ENCODE results near the gene SLC18A2. TPM values are rescaled to one million over a fixed set of nuclear protein-coding genes. Genes with fewer than 3 reads are reported as not detected.
"Not testable (repeated sequence)": the region's sequence is repeated elsewhere in the genome, so short reads cannot be mapped to it uniquely, and the experiment has no call there.

Gene SLC18A2
- total and polyA plus RNA-seq, 8 donors = 0.39 to 25.5 (median 1.9) TPM

DNA sequence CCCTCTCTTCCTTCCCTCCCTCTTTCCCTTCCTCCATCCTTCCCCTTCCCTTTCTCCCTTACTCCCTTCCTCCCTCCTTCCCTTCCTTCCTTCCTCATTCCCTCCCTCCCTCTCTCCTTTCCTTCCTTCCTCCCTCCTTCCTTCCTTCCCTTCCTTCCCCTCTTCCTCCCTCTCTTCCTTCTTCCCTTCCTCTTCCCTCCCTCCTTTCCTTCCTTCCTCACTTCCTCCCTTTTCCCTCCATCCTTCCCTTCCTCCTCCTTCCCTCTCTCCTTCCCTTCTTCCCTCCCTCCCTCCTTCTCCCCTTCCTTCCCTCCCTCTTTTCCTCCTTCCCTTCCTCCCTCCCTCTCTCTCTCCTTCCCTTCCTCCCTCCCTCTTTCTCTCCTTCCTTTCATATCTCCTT is 12.7 kb upstream of the SLC18A2 start:
- intact Hi-C loops (cut with DNase I) = loop anchor here in 1 of 3 donors (10.0 kb wide), 3 partner anchors 97 to 247 kb away; no protein-coding TSS in a partner anchor
- no peaks in the 10 kb centered on the region for H3K4me1 ChIP-seq
- DNase-seq (no peak), ATAC-seq (no peak), FAIRE-seq (no peak)
- no peaks in the 10 kb centered on the region for H3K27me3 ChIP-seq
- H3K4me3 ChIP-seq = no peak overlapping the region
- H3K27ac ChIP-seq = no peak overlapping the region
- no peaks in the 10 kb centered on the region for H3K36me3 ChIP-seq
- H3K9me3 ChIP-seq = no peaks in the 10 kb centered on the region
- TF ChIP-seq, protein P1, sequence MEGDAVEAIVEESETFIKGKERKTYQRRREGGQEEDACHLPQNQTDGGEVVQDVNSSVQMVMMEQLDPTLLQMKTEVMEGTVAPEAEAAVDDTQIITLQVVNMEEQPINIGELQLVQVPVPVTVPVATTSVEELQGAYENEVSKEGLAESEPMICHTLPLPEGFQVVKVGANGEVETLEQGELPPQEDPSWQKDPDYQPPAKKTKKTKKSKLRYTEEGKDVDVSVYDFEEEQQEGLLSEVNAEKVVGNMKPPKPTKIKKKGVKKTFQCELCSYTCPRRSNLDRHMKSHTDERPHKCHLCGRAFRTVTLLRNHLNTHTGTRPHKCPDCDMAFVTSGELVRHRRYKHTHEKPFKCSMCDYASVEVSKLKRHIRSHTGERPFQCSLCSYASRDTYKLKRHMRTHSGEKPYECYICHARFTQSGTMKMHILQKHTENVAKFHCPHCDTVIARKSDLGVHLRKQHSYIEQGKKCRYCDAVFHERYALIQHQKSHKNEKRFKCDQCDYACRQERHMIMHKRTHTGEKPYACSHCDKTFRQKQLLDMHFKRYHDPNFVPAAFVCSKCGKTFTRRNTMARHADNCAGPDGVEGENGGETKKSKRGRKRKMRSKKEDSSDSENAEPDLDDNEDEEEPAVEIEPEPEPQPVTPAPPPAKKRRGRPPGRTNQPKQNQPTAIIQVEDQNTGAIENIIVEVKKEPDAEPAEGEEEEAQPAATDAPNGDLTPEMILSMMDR (IDR thresholded peaks at IDR 0.05) = no peak

DNA sequence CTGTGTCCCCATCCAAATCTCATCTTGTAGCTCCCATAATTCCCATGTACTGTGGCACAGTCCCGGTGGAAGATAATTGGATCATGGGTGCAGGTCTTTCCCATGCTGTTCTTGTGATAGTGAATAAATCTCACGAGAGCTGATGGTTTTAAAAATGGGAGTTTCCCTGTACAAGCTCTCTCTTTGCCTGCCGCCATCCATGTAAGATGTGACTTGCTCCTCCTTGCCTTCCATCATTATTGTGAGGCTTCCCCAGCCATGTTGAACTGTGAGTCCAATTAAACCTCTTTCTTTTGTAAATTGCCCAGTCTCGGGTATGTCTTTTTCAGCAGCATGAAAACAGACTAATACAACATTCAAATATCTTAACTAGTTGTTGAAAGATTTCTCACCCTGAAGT is 10.8 kb upstream of the SLC18A2 start:
- intact Hi-C loops (cut with DNase I) = loop anchor here in 1 of 3 donors (10.0 kb wide), 1 partner anchor 95 kb away; no protein-coding TSS in a partner anchor
- not testable (repeated sequence) for H3K27me3 ChIP-seq, H3K36me3 ChIP-seq, H3K4me3 ChIP-seq, H3K4me1 ChIP-seq, ATAC-seq, H3K9me3 ChIP-seq, FAIRE-seq, H3K27ac ChIP-seq, DNase-seq
- 83 to 90% methylated on average over 4 of the region's 4 CpGs for WGBS, 2 donors

DNA sequence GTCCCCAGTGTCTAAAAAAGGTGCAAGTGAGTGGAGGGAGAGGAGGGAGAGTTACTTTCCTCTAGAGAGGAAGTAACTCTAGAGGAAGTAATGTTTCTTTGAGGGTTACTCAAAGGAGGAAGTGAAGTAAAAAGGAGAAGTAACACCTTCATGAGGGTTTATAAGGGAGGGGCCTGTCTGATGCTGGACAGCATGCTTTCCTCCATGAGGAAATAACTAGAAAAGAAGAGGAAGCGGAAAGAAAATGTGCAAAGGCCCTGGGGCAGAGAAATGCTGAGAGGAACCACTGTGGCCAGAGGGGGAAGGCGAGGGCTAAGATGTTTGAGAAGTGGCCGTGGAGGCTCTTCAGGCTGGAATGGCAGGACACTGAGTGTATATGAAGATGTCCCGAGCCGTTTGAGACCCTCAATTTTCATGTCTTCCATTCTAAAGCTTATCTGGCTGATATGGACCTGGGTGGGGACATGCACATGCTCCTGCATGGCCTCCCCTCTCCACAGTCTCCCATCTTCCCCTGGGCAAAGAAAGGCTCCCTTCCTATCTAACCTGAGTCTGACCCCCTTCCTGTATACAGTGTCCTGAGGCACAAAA is 3.4 kb upstream of the SLC18A2 start:
- Histone ChIP-seq H3K9me3 (no peaks in the 10 kb centered on the region), H3K36me3 (no peaks in the 10 kb centered on the region), H3K27me3 (peaks cover 0 to 10% (median 0%) of the 10 kb centered on the region in 4 donors), H3K4me1 (peaks cover 0 to 3% (median 0%) of the 10 kb centered on the region in 3 donors), H3K27ac (no peak overlapping the region), H3K4me3 (no peak overlapping the region)
- ATAC-seq = no peak
- DNase-seq = no peak
- TF ChIP-seq, protein P1 (IDR thresholded peaks at IDR 0.05) = no peak
- no peak for FAIRE-seq
- 79 to 85% methylated on average over 5 of the region's 5 CpGs for WGBS, 2 donors
- intact Hi-C loops (cut with DNase I) = loop anchor here in 1 of 3 donors (10.0 kb wide), 1 partner anchor 87 kb away; no protein-coding TSS in a partner anchor

DNA sequence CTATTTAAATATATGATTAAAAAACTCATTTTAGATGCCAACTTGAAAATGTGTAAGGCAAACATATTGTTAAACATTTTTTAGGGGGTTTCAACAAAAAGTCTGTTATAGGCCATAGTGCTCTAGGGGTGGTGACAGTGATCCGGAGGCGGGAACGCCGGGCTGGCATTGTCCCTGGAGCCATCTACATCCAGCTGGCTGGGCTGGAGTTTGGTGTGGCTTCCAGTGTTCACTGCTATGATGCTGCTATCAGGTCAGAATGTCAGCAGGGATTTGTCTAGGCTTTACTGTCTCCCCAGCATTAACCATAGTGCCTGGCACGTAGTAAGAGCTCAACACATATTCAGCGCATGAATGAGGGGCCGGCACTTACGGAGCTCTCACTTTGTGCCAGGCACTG is 1.9 kb upstream of the SLC18A2 start:
- no peak for FAIRE-seq
- intact Hi-C loops (cut with DNase I) = loop anchor here in 1 of 3 donors (10.0 kb wide), 1 partner anchor 86 kb away; no protein-coding TSS in a partner anchor
- Histone ChIP-seq H3K36me3 (no peaks in the 10 kb centered on the region), H3K9me3 (no peaks in the 10 kb centered on the region), H3K4me1 (peaks cover 0 to 3% (median 0%) of the 10 kb centered on the region in 3 donors), H3K27me3 (peaks cover 0 to 10% (median 0%) of the 10 kb centered on the region in 4 donors), H3K4me3 (no peak overlapping the region), H3K27ac (no peak overlapping the region)
- peak in 1 of 6 donors; percentile 40 for DNase-seq
- 88 to 90% methylated on average over 8 of the region's 8 CpGs for WGBS, 2 donors
- ATAC-seq = no peak
- TF ChIP-seq, protein P1 (IDR thresholded peaks at IDR 0.05) = no peak

DNA sequence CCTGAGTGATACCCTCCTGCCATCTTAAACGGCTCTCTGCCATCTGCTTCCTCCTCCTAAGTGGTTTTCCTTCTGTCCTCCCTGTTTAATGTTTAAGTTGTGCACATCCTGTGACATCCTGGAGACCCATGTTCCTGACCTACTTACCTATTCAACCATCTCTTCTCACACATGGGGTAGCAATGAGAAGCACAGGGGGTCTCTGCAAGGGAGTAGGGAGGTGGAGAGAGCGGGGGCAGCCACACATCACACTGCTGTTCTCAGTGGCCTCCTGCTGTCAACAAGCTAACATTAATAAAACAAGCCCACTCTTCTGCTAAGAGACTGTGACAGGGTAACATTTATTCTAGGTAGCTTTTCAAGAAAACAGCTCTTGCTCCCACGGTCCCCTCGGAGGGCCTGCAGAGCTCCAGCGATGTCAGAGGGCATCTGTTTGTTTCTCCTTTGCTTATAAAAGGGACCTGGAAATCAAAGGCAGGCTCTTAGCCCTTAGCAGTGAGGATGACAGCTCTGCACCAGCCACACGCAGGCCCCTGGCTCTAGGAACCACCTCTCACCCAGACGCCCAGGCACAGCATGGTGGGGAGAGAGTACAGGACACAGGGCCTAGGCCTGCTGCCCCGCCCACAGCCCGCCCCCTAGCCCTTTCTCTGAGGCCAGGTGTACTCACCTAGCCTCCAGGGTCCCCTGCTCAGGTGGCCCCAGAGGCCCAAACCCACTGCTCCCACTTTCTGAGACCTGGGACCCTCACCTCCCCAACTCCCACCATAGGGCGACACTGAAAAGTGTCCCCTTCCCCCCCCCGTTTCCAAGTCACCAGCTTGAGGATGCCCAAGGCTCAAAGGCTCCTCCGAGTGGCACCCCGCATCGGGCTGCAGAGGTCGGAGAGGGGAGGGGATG is 943 bp upstream of the SLC18A2 start:
- ATAC-seq (peak in 2 of 4 donors; percentile 18 to 37), FAIRE-seq (no peak), DNase-seq (peak in 1 of 6 donors; percentile 46)
- H3K4me3 ChIP-seq = no peak overlapping the region
- peaks cover 0 to 3% (median 0%) of the 10 kb centered on the region in 3 donors for H3K4me1 ChIP-seq
- intact Hi-C loops (cut with DNase I) = loop anchor here in 1 of 3 donors (10.0 kb wide), 1 partner anchor 85 kb away; no protein-coding TSS in a partner anchor
- no peak overlapping the region for H3K27ac ChIP-seq
- TF ChIP-seq, protein P1 (IDR thresholded peaks at IDR 0.05) = no peak
- no peaks in the 10 kb centered on the region for H3K9me3 ChIP-seq
- WGBS, 2 donors = 56 to 70% methylated on average over 11 to 15 of the region's 15 CpGs
- H3K36me3 ChIP-seq = no peaks in the 10 kb centered on the region
- peaks cover 0 to 10% (median 0%) of the 10 kb centered on the region in 4 donors for H3K27me3 ChIP-seq

Measured in pancreas (tissue), 10 donors.